CD4-positive, alpha-beta T cell treated with Interleukin-15 for 1 hour (primary cell): Measurements from ENCODE around the gene AUP1.

Experiments
- DNase-seq: peaks from one replicate; pipeline ENCODE4 v3.0.0-alpha.2; 2020

AUP1 gene

DNA sequence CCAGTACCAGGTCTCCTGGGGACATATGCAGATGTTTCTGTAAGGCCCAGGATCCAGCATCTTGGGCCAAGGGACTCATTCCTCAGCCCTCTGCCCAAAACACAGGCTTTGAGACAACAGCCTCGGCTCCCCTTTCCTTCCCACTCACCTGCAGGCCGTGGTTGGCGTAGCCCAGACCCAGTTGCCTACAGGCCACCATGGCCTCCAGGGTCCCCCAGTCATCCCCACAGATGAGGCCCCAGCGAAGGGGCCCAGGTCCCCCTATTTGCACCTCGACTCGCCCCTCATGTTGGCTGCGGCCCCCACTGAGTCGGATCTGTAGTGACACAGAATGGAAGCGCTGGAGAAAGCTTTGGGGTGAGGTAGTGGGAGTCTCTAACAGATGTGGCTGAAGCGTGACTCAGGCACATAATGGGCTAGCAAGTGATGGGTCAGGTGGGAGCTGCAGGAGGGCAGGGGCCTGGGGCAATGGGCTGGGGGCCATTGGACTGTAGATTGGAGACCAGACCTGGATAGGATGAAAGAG is 6.0 kb upstream of the AUP1 start:
- DNase-seq: no peak

DNA sequence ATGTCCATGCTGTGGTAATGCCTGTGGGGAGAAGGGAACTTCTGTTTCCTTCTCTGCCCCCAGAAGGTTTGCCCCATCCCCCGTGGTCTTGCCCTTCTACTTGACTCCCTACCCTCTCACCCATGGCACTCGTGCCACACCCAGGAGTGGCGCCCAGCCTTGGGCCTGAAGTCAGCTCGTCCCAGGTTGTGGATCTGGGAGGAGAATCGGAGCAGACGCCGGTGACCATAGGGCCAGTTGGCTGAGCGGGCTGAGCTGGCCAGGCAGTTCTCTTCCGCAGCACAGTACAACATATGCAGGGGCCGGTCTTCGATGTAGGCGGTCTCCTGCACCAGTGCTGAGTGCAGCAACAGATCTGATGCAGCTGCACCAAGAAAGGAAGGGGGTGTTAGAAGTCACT is 4.9 kb upstream of the AUP1 start:
- no peak for DNase-seq

DNA sequence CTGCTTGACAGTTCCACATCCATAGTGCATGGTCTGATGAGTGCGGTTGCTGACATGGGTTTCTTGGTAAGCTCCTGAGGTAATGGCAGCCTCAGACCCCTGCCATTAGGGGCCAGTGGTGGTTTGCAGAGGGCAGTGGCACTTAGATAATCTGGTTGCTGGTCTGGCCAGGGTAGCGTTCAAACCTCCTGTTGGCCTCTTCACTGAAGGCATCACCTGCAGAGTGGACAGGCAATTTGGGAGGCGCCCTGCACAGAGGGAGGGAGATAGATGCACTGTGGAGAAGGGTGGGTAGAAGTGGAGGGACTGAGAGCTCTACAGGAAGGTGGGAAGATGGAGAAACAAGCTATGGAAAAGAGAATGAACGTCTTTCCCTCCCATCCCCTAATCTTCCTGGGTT is 4.0 kb upstream of the AUP1 start:
- DNase-seq: no peak

DNA sequence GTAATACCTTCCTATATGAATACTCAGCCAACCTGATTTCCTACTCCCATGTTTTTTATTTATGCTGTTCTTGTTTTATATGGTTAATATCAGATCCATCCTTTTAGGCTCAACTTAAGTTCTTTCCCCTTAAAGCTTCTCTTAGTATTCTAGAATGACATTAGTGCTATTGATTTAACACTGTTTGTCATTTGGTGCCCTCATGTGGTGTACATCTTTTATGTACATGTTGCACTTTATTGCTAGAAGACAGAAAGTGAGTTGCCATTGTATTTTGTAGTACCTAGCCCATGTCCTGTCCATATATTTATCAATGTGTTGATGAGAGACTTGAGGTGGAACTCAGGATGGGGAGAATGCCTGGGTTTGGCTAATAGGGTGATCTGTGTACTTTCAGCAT is 2.7 kb upstream of the AUP1 start:
- no peak for DNase-seq

DNA sequence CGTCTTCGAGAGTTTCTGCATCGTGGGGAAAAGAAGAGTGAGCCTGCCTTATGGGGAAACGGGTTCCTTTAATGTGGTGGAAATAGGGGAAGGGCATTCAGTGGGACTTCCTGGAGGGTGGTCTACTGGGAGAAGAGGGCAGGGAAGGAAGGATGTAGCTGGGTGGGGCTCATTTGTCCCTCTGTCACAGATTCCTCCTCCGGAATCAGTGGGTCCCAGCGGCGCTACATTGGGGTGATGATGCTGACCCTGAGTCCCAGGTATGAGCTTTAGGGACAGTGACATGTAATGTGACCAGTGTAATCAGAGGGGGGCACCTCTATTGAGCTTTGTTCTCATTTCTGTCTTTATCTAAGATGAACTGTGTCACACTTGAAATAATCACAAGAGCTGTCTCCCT is 2.2 kb upstream of the AUP1 start:
- DNase-seq: no peak

DNA sequence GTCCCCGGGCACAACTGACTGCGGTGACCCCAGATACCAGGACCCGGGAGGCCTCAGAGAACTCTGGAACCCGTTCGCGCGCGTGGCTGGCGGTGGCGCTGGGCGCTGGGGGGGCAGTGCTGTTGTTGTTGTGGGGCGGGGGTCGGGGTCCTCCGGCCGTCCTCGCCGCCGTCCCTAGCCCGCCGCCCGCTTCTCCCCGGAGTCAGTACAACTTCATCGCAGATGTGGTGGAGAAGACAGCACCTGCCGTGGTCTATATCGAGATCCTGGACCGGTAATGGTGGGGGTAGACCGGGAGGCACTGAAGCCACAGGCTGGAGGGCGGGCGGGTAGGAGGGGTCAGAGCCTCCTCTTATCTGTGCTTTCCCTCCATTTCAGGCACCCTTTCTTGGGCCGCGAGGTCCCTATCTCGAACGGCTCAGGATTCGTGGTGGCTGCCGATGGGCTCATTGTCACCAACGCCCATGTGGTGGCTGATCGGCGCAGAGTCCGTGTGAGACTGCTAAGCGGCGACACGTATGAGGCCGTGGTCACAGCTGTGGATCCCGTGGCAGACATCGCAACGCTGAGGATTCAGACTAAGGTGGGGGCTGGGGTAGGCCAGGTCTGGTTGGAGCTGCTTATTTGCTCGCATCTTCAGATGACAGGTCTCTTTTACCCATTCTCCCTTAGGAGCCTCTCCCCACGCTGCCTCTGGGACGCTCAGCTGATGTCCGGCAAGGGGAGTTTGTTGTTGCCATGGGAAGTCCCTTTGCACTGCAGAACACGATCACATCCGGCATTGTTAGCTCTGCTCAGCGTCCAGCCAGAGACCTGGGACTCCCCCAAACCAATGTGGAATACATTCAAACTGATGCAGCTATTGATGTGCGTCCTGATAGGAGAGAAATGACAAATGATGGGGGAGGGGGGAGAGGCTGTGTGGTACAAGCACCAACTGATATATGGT is 1.0 kb upstream of the AUP1 start:
- peak; percentile 68 for DNase-seq

DNA sequence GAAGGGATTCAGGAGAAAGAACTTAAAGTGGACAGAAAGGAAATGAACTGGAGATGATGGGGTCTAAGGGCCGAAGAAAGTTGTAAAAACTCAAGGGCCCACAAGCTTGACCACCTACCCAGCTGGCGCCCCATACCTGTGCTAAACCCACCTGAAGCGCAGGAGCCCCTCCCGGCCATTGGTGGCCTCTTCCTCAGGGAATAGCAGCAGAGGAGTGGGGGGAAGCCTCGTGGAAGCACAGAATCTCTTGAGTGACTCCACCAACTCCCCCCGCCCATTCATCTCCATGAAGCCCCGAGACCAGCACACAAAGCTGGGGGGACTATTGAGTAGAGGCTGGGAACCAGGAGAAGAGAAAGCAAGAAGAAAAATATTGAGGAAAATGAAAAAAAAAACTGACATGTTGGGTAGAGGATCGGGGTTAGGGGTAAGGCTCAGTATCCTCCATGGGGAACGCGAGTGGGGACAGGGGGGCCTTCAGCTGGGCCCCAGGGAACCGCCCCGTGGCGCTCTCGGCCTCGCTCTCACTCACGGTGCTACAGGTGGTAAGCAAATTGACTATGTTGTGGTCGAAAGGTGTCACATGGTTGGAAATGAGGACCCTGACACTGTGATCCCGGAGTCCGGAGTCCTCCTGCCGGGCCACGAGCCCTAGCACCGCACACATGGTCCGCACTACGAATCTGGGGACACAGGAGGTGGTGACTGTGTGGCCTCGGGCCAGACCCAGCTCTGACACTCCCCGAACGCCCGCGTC is 728 bp downstream of the AUP1 start:
- peak; percentile 33 for DNase-seq

DNA sequence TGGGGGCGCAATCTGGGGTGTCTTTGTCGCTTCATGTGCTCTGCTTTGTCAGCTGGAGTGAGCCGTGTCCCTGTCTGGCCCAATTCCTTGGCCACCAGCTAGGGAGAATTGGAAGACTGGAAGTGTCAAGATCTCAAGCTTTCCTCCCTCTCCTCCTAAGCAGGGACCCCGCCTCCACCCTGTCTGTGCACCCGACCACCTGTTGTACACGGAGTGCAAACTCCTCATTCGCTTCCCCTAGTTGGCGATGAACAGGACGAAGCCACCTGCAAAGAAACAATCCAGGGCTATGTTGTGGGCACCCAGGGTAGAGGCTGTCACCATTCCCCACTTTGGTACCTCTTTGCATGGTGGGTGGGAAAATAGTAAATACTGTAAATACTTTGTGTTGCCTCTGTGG is 1.8 kb downstream of the AUP1 start:
- no peak for DNase-seq

DNA sequence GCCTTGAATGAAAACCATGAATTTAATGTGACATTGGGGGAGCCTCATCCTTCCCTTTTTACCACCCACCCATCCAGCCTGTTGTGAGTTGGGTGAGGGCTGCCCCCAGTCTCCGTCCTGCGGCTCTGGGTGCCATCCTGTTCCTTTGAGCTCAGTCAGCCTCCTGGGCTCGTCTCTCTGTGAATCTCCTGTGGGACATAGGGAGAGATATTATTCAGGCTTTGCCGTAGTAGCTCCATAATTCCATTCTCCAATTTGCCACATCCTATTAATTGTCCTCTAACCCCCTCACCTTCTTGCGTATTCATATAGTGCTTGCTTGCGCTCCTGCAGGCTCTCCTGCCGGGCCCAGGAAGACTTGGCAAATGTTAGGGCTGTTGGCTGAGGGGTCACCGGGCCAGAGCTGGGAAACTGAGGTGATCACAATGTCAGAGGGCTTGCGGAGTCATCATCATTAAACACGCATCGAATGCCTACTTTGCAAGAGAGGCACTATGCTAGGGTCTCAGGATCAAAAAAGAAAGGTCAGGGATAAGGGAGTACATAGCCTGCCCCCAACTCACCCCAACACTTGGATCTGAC is 2.8 kb downstream of the AUP1 start:
- no peak for DNase-seq

DNA sequence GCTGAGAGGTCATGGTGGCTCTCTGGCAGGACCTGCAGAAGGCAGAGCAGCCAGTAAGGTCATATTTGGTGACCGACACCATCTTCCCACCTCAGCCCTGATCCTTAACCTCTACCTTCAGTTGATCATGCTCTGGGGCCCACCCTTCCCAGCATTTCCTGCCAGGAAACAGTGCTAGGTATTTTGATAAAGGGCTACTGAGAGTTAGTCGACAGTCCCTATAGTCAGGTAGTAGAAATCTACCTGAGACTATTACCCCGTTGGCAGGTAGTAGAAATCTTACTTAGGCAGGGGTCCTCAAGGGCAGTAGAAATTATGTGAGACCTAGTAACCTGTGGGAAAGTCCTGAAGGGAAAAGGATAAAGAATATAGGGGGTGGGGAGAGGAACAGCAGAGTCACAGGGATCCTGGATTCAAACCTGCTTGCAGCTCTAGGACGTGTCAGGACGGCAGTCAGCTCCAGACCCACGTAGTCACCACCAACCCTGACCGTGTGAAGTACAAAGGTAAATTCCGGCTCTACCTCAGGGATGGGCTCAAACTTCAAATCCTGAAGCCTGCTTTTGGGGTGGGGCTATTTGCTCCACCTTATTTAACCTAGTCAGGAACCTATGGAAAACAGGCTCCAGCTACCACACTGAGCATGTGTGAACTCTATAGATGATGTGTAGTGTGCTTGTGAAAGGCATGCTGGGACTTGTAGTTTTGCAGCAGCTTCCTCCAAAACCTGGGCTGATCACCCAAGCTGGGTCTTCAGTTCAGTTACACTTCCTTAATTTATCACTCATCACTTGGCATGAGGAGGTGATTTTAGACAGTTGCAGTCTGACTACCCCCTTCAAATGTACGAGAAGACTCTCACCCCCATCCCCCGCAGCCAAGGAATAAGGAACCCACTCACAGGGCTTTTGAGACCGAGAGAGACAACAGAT is 3.5 kb downstream of the AUP1 start, which contains the start of gene DQX1:
TSS of gene DQX1 (minus strand) at position 515 of the 932 bp plus-strand sequence. CDS start at position 13, 502 bp downstream.
- DNase-seq: peak; percentile 69

DNA sequence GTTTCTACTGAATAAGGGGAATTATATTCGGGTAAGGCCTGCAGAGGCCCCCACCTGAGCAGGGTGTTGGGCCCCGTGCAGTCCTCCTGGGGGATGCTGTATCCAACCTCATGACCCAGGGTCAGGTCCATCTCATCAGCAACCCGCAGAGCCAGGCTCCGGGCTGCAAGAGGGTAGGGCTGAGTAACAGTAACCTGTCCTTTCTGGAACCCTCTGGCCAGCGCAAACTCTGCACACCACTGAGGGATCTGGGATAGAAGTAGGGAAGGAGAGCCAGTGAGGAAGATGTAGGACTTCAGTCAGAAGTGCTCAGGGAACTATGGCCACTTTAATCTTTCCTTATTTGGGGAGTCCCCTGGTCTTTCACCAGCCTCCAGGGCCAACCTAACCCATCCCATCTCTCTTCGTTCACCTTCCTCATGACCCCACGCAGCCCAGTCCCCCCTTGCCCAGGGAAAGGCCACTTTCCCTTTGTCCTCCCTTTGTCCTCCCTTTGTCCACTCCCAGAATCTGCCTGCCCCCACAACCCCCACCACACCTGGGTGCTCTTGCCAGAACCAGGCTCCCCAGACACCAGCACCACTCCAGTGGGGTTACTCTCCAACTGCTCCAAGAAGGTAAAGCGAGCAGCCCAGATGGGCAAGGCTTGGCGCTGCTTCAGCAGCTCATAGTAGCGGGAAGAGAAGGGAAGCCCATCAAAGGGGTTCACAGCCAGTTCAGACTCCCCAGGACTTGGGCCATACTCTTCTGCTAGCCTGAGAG is 4.4 kb downstream of the AUP1 start:
- no peak for DNase-seq

DNA sequence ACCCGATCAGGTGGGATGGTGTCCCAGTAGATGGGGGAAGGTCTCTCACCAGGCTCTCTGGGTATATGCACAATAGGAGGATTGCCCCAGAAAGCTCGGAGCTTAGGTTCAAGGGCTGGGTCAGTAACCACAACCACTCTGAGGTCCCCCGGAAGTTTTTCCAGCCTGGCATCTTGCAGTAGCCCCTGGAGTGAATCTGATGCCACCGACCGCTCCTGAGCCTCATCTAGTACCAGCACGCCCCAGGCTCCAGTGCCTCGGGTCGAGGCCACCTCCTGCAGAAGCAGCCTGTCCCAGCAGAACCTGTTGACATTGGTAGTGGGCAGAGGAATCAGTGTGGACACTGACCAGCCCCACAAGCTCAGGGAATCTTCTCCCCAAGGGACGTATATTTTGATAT is 5.5 kb downstream of the AUP1 start:
- DNase-seq: no peak

DNA sequence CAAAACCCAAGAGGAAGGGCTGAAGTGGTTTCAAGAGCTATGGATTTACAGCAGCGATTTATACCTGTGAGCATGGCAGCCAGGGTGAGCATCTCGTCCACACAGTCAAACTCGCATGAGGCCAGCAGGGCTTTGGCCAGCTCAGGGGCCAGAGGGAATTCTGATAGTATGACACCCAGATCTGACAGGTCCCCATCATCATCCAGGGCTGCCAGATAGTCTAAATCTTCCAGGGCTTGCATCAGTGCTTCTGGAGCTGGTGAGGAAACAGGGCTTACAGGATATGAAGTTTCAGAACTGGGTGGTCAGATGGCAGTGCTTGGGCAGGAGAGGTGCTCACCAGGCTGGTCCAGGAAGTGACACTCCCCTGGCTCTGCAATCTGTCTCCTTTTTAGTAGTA is 7.0 kb downstream of the AUP1 start:
- DNase-seq: no peak

DNA sequence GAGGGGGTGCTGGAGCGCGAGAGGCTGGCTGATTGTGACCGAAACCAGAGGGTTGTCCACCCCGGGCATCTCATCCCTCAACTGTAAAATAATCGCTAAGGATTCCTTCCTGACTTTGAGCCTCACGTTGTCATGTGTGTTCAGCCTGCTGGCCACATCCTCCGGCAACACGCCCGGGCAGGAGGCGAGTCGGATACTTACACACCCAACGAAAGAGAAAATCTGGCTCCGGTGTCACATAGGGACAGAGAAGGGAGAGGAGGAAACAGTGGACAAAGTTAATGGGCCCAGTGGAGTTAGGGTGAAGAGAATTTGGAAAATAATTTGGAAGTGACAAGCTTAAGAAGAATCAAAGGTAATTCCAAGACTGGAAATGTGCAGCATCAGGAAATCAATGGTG is 12.9 kb downstream of the AUP1 start:
- DNase-seq: no peak

DNA sequence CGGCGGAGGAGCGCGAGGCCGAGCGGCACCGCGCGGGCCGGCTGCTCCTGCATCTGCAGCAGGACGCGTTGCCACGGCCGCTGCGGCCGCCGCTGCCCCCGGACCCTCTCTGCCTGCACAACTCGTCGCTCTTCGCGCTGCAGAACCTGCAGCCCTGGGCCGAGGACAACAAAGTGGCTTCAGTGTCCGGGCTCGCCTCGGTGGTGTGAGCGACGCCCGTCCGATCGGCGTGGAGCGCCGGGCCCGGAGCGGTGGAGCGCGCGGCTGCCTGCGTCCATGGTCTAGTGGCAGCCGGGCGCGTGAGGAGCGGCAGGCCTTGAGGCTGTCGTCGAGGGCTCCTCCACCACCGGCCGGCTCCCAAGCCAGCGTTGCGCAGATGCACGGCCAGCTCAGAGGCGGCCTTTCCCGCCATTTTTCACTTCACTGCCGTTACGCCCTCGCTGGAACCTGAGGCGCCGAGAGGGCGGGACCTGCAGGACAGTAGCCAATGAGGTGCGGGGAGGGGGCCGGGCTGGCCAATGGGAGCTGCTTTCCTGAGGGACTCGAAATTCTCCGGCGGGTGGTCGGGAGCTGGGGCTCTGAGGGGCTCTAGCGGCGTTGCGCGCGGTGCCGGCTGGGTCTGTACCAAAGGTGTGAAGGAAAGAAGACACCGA is 13.4 kb downstream of the AUP1 start:
- DNase-seq: peak; percentile 79

DNA sequence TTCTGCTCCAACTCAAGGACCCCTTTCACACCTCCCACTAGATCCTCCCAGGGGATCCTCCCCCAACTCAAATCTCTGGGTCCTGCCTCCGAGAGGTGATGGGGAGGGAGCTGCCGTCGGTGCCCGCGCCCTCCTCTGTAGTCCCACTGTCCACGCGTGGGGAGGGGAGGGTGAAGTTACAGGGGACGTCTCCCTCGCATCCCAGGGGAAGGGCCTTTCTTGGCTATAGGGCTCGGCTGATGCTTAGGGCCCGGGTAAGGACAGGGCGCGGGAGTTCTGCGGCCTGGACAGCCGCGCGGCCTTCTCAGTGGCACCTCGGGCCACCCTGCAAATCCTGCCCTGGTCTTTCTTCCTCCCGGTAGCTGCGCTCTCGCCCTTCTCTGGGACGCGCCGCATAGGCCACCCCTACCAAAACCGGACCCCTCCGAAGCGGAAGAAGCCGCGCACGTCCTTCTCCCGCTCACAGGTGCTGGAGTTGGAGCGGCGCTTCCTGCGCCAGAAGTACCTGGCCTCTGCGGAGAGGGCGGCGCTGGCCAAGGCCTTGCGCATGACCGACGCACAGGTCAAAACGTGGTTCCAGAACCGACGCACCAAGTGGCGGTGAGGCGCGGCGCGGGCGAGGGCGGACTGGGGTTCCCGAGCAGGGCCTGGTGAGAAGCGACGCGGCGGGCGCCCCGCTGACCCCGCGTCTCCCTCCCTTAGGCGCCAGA is 14.1 kb downstream of the AUP1 start:
- DNase-seq: no peak

DNA sequence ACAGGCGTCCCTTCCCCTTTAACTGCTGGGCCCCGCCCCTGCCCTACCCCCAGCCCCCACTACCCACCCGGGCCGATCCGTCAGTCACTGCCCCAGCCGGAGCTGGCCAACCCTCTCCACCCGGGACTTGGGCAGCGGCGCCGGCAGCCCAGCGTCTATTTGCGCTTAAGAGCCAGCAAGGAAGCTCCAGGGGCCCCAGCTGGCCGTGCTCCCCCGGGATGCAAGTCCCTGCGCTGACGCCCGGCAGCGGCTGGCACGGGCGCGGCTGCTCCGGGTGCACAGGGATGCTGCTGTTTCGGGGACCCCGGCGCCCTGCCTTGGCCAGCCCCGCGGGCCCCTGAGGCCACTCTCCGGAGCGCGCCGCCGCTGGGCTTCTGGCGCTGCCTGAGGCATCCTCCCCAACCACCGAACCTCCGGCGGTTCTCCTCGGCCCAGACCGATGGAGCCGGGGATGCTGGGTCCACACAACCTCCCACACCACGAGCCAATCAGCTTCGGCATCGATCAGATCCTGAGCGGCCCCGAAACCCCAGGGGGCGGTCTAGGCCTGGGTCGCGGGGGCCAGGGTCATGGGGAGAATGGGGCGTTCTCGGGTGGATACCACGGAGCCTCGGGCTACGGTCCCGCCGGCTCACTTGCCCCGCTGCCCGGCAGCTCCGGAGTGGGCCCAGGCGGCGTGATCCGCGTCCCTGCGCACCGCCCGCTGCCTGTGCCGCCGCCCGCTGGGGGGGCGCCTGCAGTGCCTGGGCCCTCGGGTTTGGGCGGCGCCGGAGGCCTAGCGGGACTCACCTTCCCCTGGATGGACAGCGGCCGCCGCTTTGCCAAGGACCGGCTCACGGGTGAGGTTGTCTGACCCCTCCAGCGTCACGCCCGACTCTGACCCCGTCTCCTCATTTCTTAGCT is 14.9 kb downstream of the AUP1 start, which contains the start of gene TLX2:
TSS of gene TLX2 (plus strand) at position 83 of the 903 bp plus-strand sequence. CDS start at position 440, 357 bp downstream.
- no peak for DNase-seq

DNA sequence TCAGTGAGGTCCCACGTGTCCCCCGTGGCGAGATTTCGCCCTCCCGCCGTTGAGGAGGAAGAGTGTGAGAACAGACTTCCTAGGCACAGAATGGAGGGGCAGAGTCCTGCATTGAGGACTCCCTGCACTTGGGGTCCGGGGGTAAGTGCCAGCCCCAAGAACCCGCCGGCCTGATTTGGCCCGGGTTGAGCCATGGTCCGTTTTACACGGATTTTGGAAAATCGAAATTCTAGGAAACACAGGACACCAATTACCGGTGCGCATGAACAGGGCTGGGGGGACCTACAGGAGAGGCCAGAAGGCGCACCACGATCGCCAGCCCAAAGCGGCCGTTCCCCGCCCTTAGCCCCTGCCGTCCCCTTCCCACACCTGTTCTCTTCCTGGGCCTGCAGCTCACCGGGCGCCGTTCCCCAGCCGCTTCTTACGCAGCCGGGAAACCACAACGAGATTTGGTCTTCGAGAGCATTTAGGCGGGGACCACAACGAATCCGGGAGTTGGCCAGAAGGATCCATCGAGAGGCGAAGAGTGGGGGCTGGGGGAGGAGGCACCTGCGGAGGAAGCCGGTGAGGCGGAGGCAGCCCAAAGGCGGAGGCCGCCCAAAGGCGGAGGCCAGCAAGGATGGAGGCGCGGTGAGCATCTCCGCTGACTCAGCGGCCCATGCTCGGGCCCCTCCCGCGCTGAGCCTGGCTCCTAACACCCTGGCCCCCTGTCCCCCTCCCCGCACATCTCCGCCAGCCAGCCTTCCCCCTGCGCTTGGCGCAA is 15.7 kb downstream of the AUP1 start:
- DNase-seq: no peak
